ENCODE measurements around the gene SORCS2. TPM values are rescaled to one million over a fixed set of nuclear protein-coding genes. Genes with fewer than 3 reads are reported as not detected.

SORCS2 gene
- total RNA-seq, 2 donors from 2014 or later = 1.0 to 4.4 TPM

GRCh38 chr4:7759635-7760034, 567.3 kb downstream of the SORCS2 start:
- TF ChIP-seq CTCF (IDR thresholded peaks at IDR 0.05) (no peak), POLR2AphosphoS5 (IDR thresholded peaks at IDR 0.05) (no peak), POLR2A (IDR thresholded peaks at IDR 0.05) (no peak)
- 90% methylated on average over 7 of the region's 7 CpGs for WGBS
- intact Hi-C loops (cut with DNase I) = loop anchor here (2.0 to 5.0 kb wide), 3 partner anchors 43 to 228 kb away; no protein-coding TSS in a partner anchor

GRCh38 chr4:7760228-7760627, 567.9 kb downstream of the SORCS2 start:
- H3K4me1 ChIP-seq (replicated peaks) = peaks cover 7% of the 10 kb centered on the region
- no peak overlapping the region for H3K4me3 ChIP-seq
- H3K27me3 ChIP-seq (replicated peaks; ENCODE audit: insufficient read depth) = no peaks in the 10 kb centered on the region
- 92% methylated on average over 8 of the region's 9 CpGs for WGBS
- intact Hi-C loops (cut with DNase I) = loop anchor here (2.0 to 5.0 kb wide), 3 partner anchors 43 to 227 kb away; no protein-coding TSS in a partner anchor
- no peak for DNase-seq (ENCODE audit: low spot score)
- H3K9me3 ChIP-seq = no peaks in the 10 kb centered on the region
- H3K27ac ChIP-seq = no peak overlapping the region
- TF ChIP-seq POLR2AphosphoS5 (IDR thresholded peaks at IDR 0.05) = no peak
- TF ChIP-seq POLR2A (IDR thresholded peaks at IDR 0.05) = no peak
- no peak for TF ChIP-seq CTCF (IDR thresholded peaks at IDR 0.05)
- H3K36me3 ChIP-seq = no peaks in the 10 kb centered on the region

More at GRCh38 chr4:7759635-7760034, 567.3 kb downstream of the SORCS2 start:
- no peak overlapping the region for H3K27ac ChIP-seq
- H3K9me3 ChIP-seq = no peaks in the 10 kb centered on the region
- no peaks in the 10 kb centered on the region for H3K27me3 ChIP-seq (replicated peaks; ENCODE audit: insufficient read depth)
- no peak overlapping the region for H3K4me3 ChIP-seq
- DNase-seq (ENCODE audit: low spot score) = no peak
- H3K36me3 ChIP-seq = no peaks in the 10 kb centered on the region
- H3K4me1 ChIP-seq (replicated peaks) = peaks cover 7% of the 10 kb centered on the region

- TF ChIP-seq POLR2AphosphoS5 (IDR thresholded peaks at IDR 0.05) (no peak), POLR2A (IDR thresholded peaks at IDR 0.05) (no peak), CTCF (IDR thresholded peaks at IDR 0.05) (no peak)
- intact Hi-C loops (cut with DNase I) = loop anchor here (2.0 to 5.0 kb wide), 3 partner anchors 42 to 227 kb away; no protein-coding TSS in a partner anchor
- Histone ChIP-seq H3K27ac (no peak overlapping the region), H3K27me3 (replicated peaks; ENCODE audit: insufficient read depth) (no peaks in the 10 kb centered on the region), H3K36me3 (no peaks in the 10 kb centered on the region), H3K4me3 (no peak overlapping the region), H3K9me3 (no peaks in the 10 kb centered on the region), H3K4me1 (replicated peaks) (peaks cover 7% of the 10 kb centered on the region)
- 91% methylated on average over 16 of the region's 16 CpGs for WGBS
- no peak for DNase-seq (ENCODE audit: low spot score)
Observed at GRCh38 chr4:7760706-7761105, 568.4 kb downstream of the SORCS2 start.

- intact Hi-C loops (cut with DNase I) = loop anchor here (2.0 to 5.0 kb wide), 3 partner anchors 41 to 226 kb away; no protein-coding TSS in a partner anchor
- WGBS = 96% methylated on average over 10 of the region's 11 CpGs
- no peak overlapping the region for H3K4me3 ChIP-seq
- peaks cover 7% of the 10 kb centered on the region for H3K4me1 ChIP-seq (replicated peaks)
- TF ChIP-seq POLR2AphosphoS5 (IDR thresholded peaks at IDR 0.05) (no peak), POLR2A (IDR thresholded peaks at IDR 0.05) (no peak), CTCF (IDR thresholded peaks at IDR 0.05) (no peak)
- no peaks in the 10 kb centered on the region for H3K9me3 ChIP-seq
- H3K36me3 ChIP-seq = no peaks in the 10 kb centered on the region
- no peaks in the 10 kb centered on the region for H3K27me3 ChIP-seq (replicated peaks; ENCODE audit: insufficient read depth)
- H3K27ac ChIP-seq = no peak overlapping the region
- no peak for DNase-seq (ENCODE audit: low spot score)
Observed at GRCh38 chr4:7761312-7761711, 569.0 kb downstream of the SORCS2 start.

- Histone ChIP-seq H3K4me3 (no peak overlapping the region), H3K9me3 (no peaks in the 10 kb centered on the region), H3K4me1 (replicated peaks) (peaks cover 7% of the 10 kb centered on the region), H3K36me3 (no peaks in the 10 kb centered on the region), H3K27me3 (replicated peaks; ENCODE audit: insufficient read depth) (no peaks in the 10 kb centered on the region), H3K27ac (no peak overlapping the region)
- no peak for DNase-seq (ENCODE audit: low spot score)
- TF ChIP-seq CTCF (IDR thresholded peaks at IDR 0.05) = peak; percentile 42 to 65 (median 55)
- no peak for TF ChIP-seq POLR2A (IDR thresholded peaks at IDR 0.05)
- WGBS = 48% methylated on average over 12 of the region's 12 CpGs
- intact Hi-C loops (cut with DNase I) = loop anchor here (2.0 to 5.0 kb wide), 3 partner anchors 41 to 226 kb away; no protein-coding TSS in a partner anchor
Observed at GRCh38 chr4:7761720-7762119, 569.4 kb downstream of the SORCS2 start.

Measured in prostate gland (tissue), 2 donors.